NOMO-1 treated with DMSO at 0.1 percent for 48 hours (cell line): ENCODE data around the gene ATAD3C.

Source experiments
- DNase-seq: peaks from one replicate; lab custom pipeline; 2025; ENCODE audit not compliant: unreplicated experiment; lab: John Stamatoyannopoulos, UW

ATAD3C gene

DNA sequence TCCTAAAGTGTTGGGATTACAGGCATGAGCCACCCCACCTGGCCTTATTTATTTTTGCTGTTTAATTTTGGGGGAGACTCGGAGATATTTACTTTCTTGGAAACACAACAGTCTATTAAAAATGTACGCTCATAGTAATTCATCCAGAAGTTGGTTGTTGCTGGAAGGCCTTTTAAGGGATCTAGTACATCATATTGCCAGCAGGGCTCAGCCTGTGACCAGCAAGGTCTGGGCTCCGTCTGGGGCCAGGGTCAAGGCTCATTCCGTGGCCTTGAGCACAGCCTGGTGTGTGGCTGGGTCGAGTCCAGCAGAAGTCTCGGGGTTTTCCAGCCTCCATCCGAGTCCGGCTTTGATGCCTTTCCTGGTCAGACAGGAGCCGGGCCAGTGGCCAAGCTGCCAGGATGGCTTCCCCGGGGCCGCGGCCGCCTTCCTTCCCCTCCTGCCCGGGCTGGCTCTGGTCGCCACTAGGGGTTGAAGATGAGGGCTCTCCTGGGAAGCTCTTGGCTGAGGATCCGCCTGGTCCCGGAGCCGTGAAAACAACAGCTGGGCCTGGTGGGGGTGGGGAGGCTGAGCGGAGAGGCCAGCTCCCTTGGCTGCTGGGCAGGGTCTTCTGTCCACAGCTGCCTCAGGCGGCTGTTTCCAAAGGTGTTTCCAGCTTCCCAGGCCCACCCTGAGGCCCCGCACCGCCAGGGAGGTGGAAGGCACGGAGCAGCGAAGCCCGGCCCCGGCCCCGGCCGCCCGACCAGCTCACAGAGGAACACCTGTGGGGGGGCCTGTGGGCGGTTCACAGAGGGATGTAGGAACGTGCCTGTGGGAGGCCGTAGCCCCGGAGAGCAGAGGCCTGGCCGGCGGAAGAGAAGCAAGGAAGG is 19.1 kb upstream of the ATAD3C start:
- DNase-seq: no peak

- no peak for DNase-seq
These were observed 18.3 kb upstream of the ATAD3C start for GRCh38 chr1:1430992-1431844.

GRCh38 chr1:1431845-1432273 is 17.6 kb upstream of the ATAD3C start:
- DNase-seq: no peak

DNA sequence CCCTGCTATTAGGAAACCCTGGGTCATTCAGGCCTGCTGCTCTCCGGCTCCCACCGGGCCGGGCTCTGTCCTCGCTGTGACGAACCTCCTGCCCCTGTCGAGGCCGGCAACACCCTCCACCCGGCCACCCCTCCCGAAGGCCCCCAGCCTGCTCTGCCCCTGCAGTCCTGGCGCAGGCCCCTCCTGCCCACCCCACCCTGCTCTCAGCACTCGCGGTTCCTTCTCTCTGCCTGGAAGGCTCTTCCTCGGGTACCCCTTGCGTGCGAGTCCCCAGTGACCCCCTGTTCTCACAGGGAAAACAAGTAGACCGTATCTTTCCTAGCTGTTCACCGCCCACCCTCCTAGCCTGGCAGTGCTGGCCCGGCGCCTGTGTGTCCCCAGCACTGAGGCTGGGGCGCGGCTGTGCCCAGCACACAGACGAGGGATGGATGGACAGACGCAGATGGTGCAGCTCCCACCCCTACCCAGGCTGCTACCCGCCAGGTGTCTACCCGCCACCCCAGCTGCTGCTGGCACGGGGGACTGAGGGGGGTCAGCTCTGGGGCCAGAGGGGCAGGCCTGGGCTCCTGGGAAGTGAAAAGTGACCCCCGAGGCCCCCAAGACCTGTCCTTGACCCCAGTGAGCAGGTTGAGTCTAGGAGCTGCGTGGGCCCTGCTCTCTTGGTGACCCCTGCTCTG is 17.1 kb upstream of the ATAD3C start:
- DNase-seq: no peak

- no peak for DNase-seq
These were observed 16.3 kb upstream of the ATAD3C start for GRCh38 chr1:1432951-1433803.

- no peak for DNase-seq
These were observed 15.7 kb upstream of the ATAD3C start for GRCh38 chr1:1433804-1434130.

- no peak for DNase-seq
These were observed 15.2 kb upstream of the ATAD3C start for GRCh38 chr1:1434131-1434823.

- no peak for DNase-seq
These were observed 14.7 kb upstream of the ATAD3C start for GRCh38 chr1:1434824-1435105.

DNA sequence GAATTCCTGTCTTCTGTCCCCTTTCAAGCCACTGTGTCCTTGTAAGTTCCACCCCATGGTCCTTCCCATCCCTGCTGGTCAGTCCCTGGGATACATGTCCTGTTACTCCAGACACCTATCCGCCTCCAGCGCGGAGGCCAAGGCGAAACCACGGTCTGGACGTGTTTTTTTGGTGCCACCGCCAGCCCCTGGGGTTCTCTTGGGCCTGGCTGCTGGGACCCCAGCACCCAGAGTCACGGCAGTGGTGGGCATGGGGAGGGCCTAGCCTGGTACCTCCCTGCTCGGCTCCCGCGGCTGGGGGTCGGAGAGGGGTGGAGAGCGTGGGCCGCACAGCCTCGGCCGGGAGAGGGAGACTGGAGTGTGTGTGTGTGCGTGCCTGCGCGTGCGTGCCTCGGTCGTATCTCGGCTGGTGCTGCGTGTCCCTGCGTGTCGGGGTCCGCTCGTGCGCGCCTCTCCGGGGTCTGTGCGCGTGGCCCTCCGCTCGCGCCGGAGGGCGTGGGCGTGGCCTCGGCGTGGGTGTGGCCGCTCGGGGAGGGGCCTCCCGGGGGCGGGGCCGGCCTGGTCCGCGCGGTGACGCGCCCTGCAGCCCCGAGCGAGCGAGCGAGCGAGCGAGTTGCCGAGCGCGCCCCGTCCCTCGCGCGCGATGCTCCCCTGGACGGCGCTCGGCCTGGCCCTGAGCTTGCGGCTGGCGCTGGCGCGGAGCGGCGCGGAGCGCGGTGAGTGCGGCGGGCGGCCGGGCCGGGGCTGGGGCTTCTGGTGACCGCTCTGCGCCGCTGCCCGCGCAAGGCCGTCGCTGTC is 14.2 kb upstream of the ATAD3C start, which contains the start of gene VWA1:
Gene VWA1, plus strand, starts transcription at position 585 of the 798 bp plus-strand sequence. Its CDS starts 59 bp downstream, at position 644.
- peak; percentile 15 for DNase-seq

DNA sequence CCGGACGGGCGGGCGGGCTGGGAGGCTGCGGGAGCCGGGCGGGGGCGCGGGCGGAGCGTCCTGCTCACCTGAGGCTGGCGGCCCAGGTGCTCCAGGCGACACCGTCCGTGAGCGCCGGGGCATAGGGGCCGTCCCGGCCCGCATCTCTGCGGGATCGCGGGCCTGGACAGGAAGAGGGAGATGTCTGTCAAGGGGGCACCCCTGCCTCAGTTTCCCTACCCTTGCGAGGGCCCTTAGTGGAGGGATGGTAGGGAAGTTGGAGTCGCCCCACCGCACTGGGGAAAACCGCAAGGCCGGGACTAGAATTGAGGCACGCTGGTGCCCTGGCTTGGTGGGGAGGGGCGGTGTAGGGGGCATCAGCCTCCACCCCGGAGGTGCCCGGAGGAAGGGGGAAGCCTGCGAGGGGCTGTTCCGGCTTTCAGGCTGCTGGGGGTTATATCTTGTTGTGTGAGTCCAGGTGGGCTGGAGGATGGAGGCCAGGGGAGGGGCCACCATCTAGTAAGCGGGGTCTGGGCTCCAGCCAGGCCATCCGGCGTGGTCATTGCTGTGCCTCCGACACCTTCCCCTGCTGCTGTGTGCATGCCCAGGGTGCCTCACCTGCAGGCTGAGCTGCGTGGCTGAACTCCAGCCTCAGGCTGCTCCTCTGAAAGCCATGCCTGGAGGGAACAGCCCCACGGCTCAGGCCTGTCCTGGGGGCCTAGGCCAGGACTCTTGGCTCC is 13.4 kb upstream of the ATAD3C start:
- DNase-seq: no peak

DNA sequence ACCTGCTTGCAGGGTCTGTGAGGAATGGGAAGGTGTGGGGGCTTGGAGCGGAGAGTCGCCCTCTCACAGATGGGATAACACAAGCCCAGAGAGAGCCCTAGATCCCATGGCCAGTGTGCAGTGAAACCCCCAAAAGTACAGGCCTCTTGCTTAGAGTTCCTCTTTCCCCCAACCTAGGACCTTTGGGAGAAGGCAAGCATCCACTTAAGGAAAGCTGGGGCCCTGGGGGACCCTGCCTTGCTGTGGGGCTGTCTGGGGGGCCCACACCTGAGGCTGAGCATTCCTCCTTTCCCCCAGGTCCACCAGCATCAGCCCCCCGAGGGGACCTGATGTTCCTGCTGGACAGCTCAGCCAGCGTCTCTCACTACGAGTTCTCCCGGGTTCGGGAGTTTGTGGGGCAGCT is 12.9 kb upstream of the ATAD3C start:
- DNase-seq: no peak

DNA sequence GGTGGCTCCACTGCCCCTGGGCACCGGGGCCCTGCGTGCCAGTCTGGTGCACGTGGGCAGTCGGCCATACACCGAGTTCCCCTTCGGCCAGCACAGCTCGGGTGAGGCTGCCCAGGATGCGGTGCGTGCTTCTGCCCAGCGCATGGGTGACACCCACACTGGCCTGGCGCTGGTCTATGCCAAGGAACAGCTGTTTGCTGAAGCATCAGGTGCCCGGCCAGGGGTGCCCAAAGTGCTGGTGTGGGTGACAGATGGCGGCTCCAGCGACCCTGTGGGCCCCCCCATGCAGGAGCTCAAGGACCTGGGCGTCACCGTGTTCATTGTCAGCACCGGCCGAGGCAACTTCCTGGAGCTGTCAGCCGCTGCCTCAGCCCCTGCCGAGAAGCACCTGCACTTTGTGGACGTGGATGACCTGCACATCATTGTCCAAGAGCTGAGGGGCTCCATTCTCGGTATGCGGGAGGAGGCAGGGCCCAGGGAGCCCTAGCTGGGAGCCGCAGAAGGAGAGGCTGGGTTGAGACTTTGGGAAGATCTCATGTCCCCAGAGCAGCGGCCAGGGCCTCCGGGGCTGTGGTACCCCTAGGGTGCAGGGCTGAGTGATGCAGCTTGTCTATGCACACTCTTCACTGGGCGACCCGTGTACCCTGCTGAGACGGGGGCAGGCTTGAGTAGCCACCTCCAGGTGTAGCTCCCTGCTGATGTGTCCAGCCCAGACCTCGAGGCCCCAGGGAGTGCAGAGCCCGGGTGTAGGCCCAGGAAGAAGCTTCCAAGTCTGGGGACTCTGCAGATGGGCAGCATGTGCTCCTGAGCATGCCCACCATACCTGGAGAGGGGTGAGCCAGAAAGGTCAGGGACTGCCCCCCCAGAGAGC is 12.2 kb upstream of the ATAD3C start:
- no peak for DNase-seq

- DNase-seq: peak; percentile 31
These were observed 11.5 kb upstream of the ATAD3C start for GRCh38 chr1:1437904-1438376.

DNA sequence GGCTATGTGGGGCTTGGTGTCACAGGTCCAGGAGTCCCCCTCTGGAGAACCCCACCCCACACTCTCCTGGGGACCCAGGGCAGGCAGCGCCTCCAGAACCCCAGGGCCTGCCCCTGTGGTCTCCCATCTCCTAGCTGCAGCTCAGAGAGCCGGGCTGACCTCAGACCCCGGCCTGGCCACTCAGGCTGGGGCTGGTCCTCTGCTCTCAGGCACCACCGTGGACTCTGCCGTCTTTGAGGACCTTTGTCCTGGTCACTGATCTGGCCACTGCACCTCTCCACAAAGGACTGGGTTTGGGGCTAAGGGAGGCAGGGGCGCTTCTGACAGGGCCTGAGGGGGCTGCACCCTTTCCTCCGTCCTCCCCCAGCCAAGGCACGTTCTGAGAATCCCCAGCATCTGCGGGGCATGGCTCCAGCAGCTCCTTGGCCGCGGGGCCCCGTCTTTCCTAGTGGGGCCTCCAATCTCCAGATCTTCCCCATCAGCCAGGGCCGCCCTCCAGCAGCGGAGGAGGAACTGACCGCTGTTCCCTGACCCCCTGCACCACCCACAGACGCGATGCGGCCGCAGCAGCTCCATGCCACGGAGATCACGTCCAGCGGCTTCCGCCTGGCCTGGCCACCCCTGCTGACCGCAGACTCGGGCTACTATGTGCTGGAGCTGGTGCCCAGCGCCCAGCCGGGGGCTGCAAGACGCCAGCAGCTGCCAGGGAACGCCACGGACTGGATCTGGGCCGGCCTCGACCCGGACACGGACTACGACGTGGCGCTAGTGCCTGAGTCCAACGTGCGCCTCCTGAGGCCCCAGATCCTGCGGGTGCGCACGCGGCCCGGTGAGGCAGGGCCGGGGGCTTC is 10.7 kb upstream of the ATAD3C start:
- no peak for DNase-seq

DNA sequence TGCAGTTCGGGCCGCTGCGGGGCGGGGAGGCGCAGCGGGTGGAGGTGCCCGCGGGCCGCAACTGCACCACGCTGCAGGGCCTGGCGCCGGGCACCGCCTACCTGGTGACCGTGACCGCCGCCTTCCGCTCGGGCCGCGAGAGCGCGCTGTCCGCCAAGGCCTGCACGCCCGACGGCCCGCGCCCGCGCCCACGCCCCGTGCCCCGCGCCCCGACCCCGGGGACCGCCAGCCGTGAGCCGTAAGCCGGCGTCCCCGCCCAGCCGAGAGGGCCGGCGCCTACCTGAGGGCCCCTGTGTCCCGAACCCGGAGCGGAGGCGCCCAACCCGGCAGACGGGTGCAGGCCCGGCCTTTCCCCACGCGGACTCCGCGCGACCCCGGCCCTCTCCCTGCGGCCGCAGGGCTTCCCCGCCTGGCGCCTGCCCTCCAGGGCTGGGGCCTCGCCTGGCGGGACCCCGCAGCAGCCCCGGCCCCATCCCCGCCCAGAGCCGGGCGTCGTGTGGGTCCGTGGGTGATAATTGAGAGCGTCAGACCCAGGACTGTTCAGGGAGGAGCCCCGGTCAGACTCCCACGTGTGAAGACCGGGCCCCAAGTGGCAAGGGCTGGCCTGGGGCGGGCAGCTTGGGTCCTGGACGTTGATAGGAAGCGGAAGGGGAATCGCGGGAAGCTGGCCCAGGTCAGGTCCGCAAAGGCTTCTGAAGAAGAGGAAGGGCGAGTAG is 9.8 kb upstream of the ATAD3C start:
- DNase-seq: no peak
